HG02678 (cell line): ENCODE results near the gene GALR2.

Experiments
- ATAC-seq: cut with Tn5 transposase; IDR thresholded peaks from one replicate; pipeline ENCODE4 v1.9.1; 2021; ENCODE audit warnings: mild to moderate bottlenecking, moderate library complexity; ENCODE audit not compliant: unreplicated experiment

The GALR2 gene

GRCh38 chr17:76092526-76093413 is 18.2 kb downstream of the GALR2 start:
- no peak for ATAC-seq

- ATAC-seq: no peak
These were observed 19.5 kb downstream of the GALR2 start for GRCh38 chr17:76094046-76094445.

GRCh38 chr17:76095943-76096342 is 21.4 kb downstream of the GALR2 start:
- no peak for ATAC-seq

GRCh38 chr17:76097716-76098295 is 23.2 kb downstream of the GALR2 start:
- ATAC-seq: no peak

- no peak for ATAC-seq
These were observed 28.3 kb downstream of the GALR2 start for GRCh38 chr17:76102944-76103273.

- ATAC-seq: peak; percentile 91
These were observed 28.9 kb downstream of the GALR2 start, which contains the start of gene EXOC7 for GRCh38 chr17:76103274-76104139. TSS of gene EXOC7 (minus strand) at chr17:76103787. CDS start at chr17:76103692, 95 bp downstream.

GRCh38 chr17:76104140-76104895 is 29.7 kb downstream of the GALR2 start:
- ATAC-seq: no peak

- ATAC-seq: no peak
These were observed 30.3 kb downstream of the GALR2 start for GRCh38 chr17:76104896-76105231.

GRCh38 chr17:76106703-76107102 is 32.1 kb downstream of the GALR2 start:
- ATAC-seq: no peak

- no peak for ATAC-seq
These were observed 32.9 kb downstream of the GALR2 start for GRCh38 chr17:76107509-76107908.

- ATAC-seq: no peak
These were observed 37.4 kb downstream of the GALR2 start for GRCh38 chr17:76111956-76112355.

GRCh38 chr17:76115138-76115754 is 40.7 kb downstream of the GALR2 start:
- ATAC-seq: no peak

- ATAC-seq: no peak
These were observed 45.1 kb downstream of the GALR2 start for GRCh38 chr17:76119409-76120371.

GRCh38 chr17:76120658-76121008 is 46.1 kb downstream of the GALR2 start:
- no peak for ATAC-seq

GRCh38 chr17:76121932-76122430 is 47.4 kb downstream of the GALR2 start:
- no peak for ATAC-seq

- no peak for ATAC-seq
These were observed 48.0 kb downstream of the GALR2 start for GRCh38 chr17:76122431-76123190.

- ATAC-seq: no peak
These were observed 48.6 kb downstream of the GALR2 start for GRCh38 chr17:76123191-76123499.

GRCh38 chr17:76123749-76124581 is 49.4 kb downstream of the GALR2 start:
- no peak for ATAC-seq
